Measurements from ENCODE around the gene ASB10. TPM values are rescaled to one million over a fixed set of nuclear protein-coding genes. Genes with fewer than 3 reads are reported as not detected.

The ASB10 gene
- total RNA-seq, 1 experiment from 2014 or later, result not detected

DNA sequence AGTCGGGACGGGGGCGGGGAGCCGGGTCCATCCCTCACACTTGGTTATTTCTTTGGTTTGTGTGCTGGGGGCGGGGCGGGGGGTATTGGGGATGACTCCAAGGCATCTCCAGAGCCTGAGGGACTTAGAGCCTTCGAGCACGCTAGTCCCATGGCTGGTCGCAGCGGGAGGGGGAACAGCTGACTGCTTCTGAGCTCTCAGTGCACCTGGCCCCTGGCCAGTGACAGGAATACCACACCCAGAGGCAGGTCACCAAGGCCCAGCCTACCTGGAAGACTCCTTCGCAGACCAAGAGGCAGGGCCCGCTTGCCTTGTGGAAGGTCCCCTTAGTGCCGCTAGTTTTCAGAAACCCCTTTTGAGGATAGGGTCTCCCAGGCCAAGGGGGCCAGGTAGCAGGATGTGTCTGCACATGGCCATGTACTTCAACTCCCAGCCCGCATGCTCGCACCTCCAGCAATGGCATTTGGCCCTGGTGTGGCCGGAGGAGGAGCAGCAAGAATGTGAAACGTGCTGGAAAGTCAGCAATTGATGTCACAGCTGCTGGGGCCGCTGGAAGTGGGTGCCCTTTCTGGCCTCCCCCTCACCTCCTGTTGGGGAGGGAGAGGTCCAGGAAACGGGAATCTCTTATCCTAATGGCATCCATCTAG is 60.4 kb downstream of the ASB10 start:
- H3K9me3 ChIP-seq (ENCODE audit: control insufficient read depth, insufficient read depth, low read depth, low read length), result no peaks in the 10 kb centered on the region
- in situ Hi-C loops (cut with HindIII; ENCODE audit: low pct_unique_long_range_greater_than_20kb, low sequenced_read_pairs), result no loop called here
- CTCF ChIA-PET, result no interaction called here

DNA sequence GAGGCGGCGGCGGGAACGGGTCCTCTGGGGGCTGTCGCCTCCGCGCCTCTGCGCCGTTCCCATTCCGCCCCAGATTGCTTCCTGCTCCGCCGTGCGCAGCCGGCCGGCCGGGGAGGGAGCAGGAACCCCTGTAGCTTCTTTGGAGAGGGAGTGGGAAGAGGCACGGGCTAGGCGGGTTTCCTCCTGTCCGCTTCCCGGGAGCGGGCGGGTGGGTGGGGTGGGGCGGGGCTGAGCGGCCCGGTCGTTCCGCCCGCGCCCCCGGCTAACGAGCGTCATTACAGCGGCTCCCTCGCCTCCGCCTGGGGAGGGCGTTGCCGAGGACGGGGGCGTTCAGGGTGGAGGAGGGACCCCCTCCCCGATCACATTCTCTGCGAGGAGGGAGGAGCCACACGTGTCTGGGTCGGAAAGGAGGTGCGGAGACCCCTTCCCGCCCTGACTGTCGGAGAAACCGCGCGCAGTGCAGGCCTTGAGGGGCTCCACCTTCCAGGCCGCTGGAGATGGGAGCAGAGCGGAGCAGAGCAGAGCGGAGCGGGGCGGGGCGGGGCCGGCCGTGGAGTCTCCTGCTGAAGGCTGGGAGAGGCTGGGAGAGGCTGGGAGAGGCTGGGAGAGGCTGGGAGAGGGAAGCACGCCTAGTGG is 61.1 kb downstream of the ASB10 start:
- no peak overlapping the region for H3K27ac ChIP-seq (ENCODE audit: low read length)
- H3K27me3 ChIP-seq (ENCODE audit: control insufficient read depth, insufficient read depth, low read length), result no peaks in the 10 kb centered on the region
- in situ Hi-C loops (cut with HindIII; ENCODE audit: low pct_unique_long_range_greater_than_20kb, low sequenced_read_pairs), result no loop called here
- H3K4me3 ChIP-seq (ENCODE audit: low read depth in 2 of 2, low read length in 2 of 2), result no peak overlapping the region
- CTCF ChIA-PET, result interaction anchor here (0.6 kb wide), 1 partner anchor 117 kb away, joined by 6 read pairs; no protein-coding TSS in a partner anchor
- POLR2A ChIA-PET, result no interaction called here
- intact Hi-C loops (cut with micrococcal nuclease; ENCODE audit: unreplicated experiment), result no loop called here
- H3K4me1 ChIP-seq (ENCODE audit: control insufficient read depth, insufficient read depth, low read length), result no peaks in the 10 kb centered on the region
- H3K36me3 ChIP-seq (ENCODE audit: control insufficient read depth, insufficient read depth, low read length), result no peaks in the 10 kb centered on the region
- BruUV-seq (replicated peaks), result no TSS peak
- H3K9me3 ChIP-seq (ENCODE audit: control insufficient read depth, insufficient read depth, low read depth, low read length), result no peaks in the 10 kb centered on the region
- no peak for DNase-seq (ENCODE audit: low read depth, low spot score)
- TF ChIP-seq, protein P1, sequence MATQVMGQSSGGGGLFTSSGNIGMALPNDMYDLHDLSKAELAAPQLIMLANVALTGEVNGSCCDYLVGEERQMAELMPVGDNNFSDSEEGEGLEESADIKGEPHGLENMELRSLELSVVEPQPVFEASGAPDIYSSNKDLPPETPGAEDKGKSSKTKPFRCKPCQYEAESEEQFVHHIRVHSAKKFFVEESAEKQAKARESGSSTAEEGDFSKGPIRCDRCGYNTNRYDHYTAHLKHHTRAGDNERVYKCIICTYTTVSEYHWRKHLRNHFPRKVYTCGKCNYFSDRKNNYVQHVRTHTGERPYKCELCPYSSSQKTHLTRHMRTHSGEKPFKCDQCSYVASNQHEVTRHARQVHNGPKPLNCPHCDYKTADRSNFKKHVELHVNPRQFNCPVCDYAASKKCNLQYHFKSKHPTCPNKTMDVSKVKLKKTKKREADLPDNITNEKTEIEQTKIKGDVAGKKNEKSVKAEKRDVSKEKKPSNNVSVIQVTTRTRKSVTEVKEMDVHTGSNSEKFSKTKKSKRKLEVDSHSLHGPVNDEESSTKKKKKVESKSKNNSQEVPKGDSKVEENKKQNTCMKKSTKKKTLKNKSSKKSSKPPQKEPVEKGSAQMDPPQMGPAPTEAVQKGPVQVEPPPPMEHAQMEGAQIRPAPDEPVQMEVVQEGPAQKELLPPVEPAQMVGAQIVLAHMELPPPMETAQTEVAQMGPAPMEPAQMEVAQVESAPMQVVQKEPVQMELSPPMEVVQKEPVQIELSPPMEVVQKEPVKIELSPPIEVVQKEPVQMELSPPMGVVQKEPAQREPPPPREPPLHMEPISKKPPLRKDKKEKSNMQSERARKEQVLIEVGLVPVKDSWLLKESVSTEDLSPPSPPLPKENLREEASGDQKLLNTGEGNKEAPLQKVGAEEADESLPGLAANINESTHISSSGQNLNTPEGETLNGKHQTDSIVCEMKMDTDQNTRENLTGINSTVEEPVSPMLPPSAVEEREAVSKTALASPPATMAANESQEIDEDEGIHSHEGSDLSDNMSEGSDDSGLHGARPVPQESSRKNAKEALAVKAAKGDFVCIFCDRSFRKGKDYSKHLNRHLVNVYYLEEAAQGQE (IDR thresholded peaks at IDR 0.05; ENCODE audit: insufficient read depth in 1 of 2, low read depth in 2 of 2, low read length in 1 of 2), result no peak
- TF ChIP-seq, protein P2, sequence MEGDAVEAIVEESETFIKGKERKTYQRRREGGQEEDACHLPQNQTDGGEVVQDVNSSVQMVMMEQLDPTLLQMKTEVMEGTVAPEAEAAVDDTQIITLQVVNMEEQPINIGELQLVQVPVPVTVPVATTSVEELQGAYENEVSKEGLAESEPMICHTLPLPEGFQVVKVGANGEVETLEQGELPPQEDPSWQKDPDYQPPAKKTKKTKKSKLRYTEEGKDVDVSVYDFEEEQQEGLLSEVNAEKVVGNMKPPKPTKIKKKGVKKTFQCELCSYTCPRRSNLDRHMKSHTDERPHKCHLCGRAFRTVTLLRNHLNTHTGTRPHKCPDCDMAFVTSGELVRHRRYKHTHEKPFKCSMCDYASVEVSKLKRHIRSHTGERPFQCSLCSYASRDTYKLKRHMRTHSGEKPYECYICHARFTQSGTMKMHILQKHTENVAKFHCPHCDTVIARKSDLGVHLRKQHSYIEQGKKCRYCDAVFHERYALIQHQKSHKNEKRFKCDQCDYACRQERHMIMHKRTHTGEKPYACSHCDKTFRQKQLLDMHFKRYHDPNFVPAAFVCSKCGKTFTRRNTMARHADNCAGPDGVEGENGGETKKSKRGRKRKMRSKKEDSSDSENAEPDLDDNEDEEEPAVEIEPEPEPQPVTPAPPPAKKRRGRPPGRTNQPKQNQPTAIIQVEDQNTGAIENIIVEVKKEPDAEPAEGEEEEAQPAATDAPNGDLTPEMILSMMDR (IDR thresholded peaks at IDR 0.05), result no peak
- TF ChIP-seq SIN3A (IDR thresholded peaks at IDR 0.05; ENCODE audit: borderline replicate concordance, insufficient read depth, low read depth, low read length) (no peak), TCF7L2 (IDR thresholded peaks at IDR 0.05; ENCODE audit: low read depth, low read length) (no peak), POLR2AphosphoS5 (IDR thresholded peaks at IDR 0.05; ENCODE audit: low read depth, low read length) (no peak)
- no peak for ATAC-seq

More for the DNA sequence above, 60.4 kb downstream of the ASB10 start:
- Histone ChIP-seq H3K27me3 (ENCODE audit: control insufficient read depth, insufficient read depth, low read length) (no peaks in the 10 kb centered on the region), H3K36me3 (ENCODE audit: control insufficient read depth, insufficient read depth, low read length) (no peaks in the 10 kb centered on the region), H3K27ac (ENCODE audit: low read length) (no peak overlapping the region), H3K4me3 (ENCODE audit: low read depth in 2 of 2, low read length in 2 of 2) (no peak overlapping the region), H3K4me1 (ENCODE audit: control insufficient read depth, insufficient read depth, low read length) (no peaks in the 10 kb centered on the region)
- no TSS peak for BruUV-seq (replicated peaks)
- TF ChIP-seq SIN3A (IDR thresholded peaks at IDR 0.05; ENCODE audit: borderline replicate concordance, insufficient read depth, low read depth, low read length) (no peak), TCF7L2 (IDR thresholded peaks at IDR 0.05; ENCODE audit: low read depth, low read length) (no peak), POLR2AphosphoS5 (IDR thresholded peaks at IDR 0.05; ENCODE audit: low read depth, low read length) (no peak)
- TF ChIP-seq, protein P2 (IDR thresholded peaks at IDR 0.05), result no peak
- TF ChIP-seq, protein P1 (IDR thresholded peaks at IDR 0.05; ENCODE audit: insufficient read depth in 1 of 2, low read depth in 2 of 2, low read length in 1 of 2), result no peak
- POLR2A ChIA-PET, result no interaction called here
- DNase-seq (ENCODE audit: low read depth, low spot score) (no peak), ATAC-seq (no peak)
- intact Hi-C loops (cut with micrococcal nuclease; ENCODE audit: unreplicated experiment), result no loop called here

Measured in Panc1 (cell line).